K562 (cell line): ENCODE measurements around the gene CCDC102B. TPM values are rescaled to one million over a fixed set of nuclear protein-coding genes. Genes with fewer than 3 reads are reported as not detected.

Source experiments
- ATAC-seq: fragments of 200-7000 bp; cut with Tn5 transposase; 3 replicates; pipeline ENCODE4 v1.9.1; 2020; ENCODE audit warnings: moderate library complexity
- BruUV-seq: library from RNA; stranded (reverse); fragments of 400-500 nt; replicated peaks from 2 replicates; lab custom pipeline; 2021; lab: Mats Ljungman, UMichigan
- CTCF ChIA-PET: fragments of 300-600 bp; formaldehyde crosslinking; extraction: SDS; loops from one replicate; lab custom pipeline; 2021; ENCODE audit warnings: low intra/inter-chr PET ratio; lab: Yijun Ruan, JAX
- POLR2A ChIA-PET: fragments of 300-600, 350-650 bp; sonication (Branson Sonifier 250); formaldehyde crosslinking; extraction: SDS; loops from one replicate; lab custom pipeline; 2021; ENCODE audit warnings: antibody characterized with exemption, inconsistent platforms; lab: Yijun Ruan, JAX
- DNase-seq, 4 experiments: peaks; one replicate each; pipeline versions ENCODE4 v3.0.0 to v3.0.0-alpha.2; 2011 to 2018; ENCODE audit warnings: low spot score in 3 of 4, mixed read lengths in 3 of 4; ENCODE audit errors: extremely low read depth in 1 of 4
- FAIRE-seq: peaks from 2 replicates; lab custom pipeline; 2011; peaks lifted over from hg19 to GRCh38; lab: Jason Lieb, UNC
- H2AFZ ChIP-seq: 2 replicates; pipeline ENCODE4 v1.6.0; 2011; ENCODE audit warnings: low read depth, low read length, control low read depth, inconsistent platforms
- H3K27ac ChIP-seq: fragments of 200-600 bp; 3 replicates; pipeline ENCODE4 v1.8.0; 2011; ENCODE audit warnings: low read depth, mild to moderate bottlenecking, control low read depth, inconsistent platforms, low read length, moderate library complexity, mixed read lengths; ENCODE audit errors: extremely low read depth
- H3K27me3 ChIP-seq, 2 experiments: fragments of 300-600 bp in 1 of 2; 2 replicates in 1 of 2; 3 replicates in 1 of 2; pipeline versions ENCODE4 v1.6.0 to v1.8.0; 2011; ENCODE audit warnings: inconsistent platforms in 2 of 2, low read length in 2 of 2, mild to moderate bottlenecking in 1 of 2, mixed read lengths in 1 of 2, moderate library complexity in 1 of 2; ENCODE audit not compliant: control insufficient read depth in 2 of 2, insufficient read depth in 2 of 2
- H3K36me3 ChIP-seq: fragments of 300-600 bp; 3 replicates; pipeline ENCODE4 v1.8.0; 2011; ENCODE audit warnings: mild to moderate bottlenecking, low read length, inconsistent platforms; ENCODE audit not compliant: control insufficient read depth, insufficient read depth
- H3K4me1 ChIP-seq, 2 experiments: fragments of 200-600 bp in 1 of 2; replicated peaks in 1 of 2; 2 replicates in 1 of 2; 3 replicates in 1 of 2; pipeline versions ENCODE4 v1.5.1 to v1.8.0; 2011; ENCODE audit warnings: inconsistent platforms in 2 of 2, low read length in 2 of 2, mild to moderate bottlenecking in 1 of 2, mixed read lengths in 1 of 2, moderate library complexity in 1 of 2; ENCODE audit not compliant: control insufficient read depth in 2 of 2, insufficient read depth in 2 of 2
- H3K4me2 ChIP-seq: 2 replicates; pipeline ENCODE4 v1.6.1; 2011; ENCODE audit warnings: low read length, control low read depth, inconsistent platforms, mixed read lengths; ENCODE audit not compliant: insufficient read depth
- H3K4me3 ChIP-seq: fragments of 200-600 bp; sonication (generic), shearing (Covaris generic); 2 replicates; pipeline ENCODE4 v1.5.1; 2016; ENCODE audit warnings: control low read depth, inconsistent platforms
- H3K79me2 ChIP-seq: fragments of 200-600 bp; 3 replicates; pipeline ENCODE4 v1.8.0; 2011; ENCODE audit warnings: low read length, inconsistent platforms; ENCODE audit not compliant: control insufficient read depth, insufficient read depth
- H3K9ac ChIP-seq, 2 experiments: 2 replicates each; pipeline versions ENCODE4 v1.6.0 to v1.6.1; 2011; ENCODE audit warnings: low read depth in 2 of 2, low read length in 2 of 2, control low read depth in 1 of 2, inconsistent platforms in 1 of 2, mild to moderate bottlenecking in 1 of 2, mixed read lengths in 1 of 2; ENCODE audit not compliant: insufficient read depth in 1 of 2
- H3K9me1 ChIP-seq: one replicate; pipeline ENCODE4 v1.6.0; 2011; ENCODE audit warnings: inconsistent platforms, mild to moderate bottlenecking, low read length, moderate library complexity; ENCODE audit not compliant: control insufficient read depth, insufficient read depth
- H3K9me3 ChIP-seq: replicated peaks from 2 replicates; pipeline ENCODE4 v1.5.1; 2011; ENCODE audit warnings: low read depth, low read length, inconsistent platforms; ENCODE audit not compliant: control insufficient read depth, insufficient read depth
- H4K20me1 ChIP-seq: replicated peaks from 2 replicates; pipeline ENCODE4 v1.6.1; 2011; ENCODE audit warnings: low read length, inconsistent platforms, mixed read lengths; ENCODE audit not compliant: control insufficient read depth, insufficient read depth
- ERF ChIP-seq: fragments of 450-650 bp; formaldehyde crosslinking; IDR thresholded peaks from 2 replicates; pipeline ENCODE4 v1.4.0; 2020; ENCODE audit warnings: mild to moderate bottlenecking, mixed read lengths
- FOXA3 ChIP-seq, 2 experiments: fragments of 450-650 bp in 1 of 2; sonication (generic) in 1 of 2; formaldehyde crosslinking; IDR thresholded peaks in 1 of 2; conservative IDR thresholded peaks in 1 of 2; 2 replicates each; pipeline versions ENCODE4 v1.4.0 to v1.8.0; 2020 to 2022; ENCODE audit warnings: mild to moderate bottlenecking in 2 of 2, missing genetic modification reagents in 1 of 2
- TEAD4 ChIP-seq, 2 experiments: sonication (generic) in 1 of 2; formaldehyde crosslinking in 1 of 2; IDR thresholded peaks; 2 replicates each; pipeline versions ENCODE4 v1.6.1 to v1.8.0; 2012 to 2022; ENCODE audit warnings: borderline replicate concordance in 1 of 2, inconsistent platforms in 1 of 2, low read length in 1 of 2, mild to moderate bottlenecking in 1 of 2, missing genetic modification reagents in 1 of 2
- TFAM ChIP-seq: fragments of 250-450 bp; sonication (Bioruptor Pico); conservative IDR thresholded peaks from 2 replicates; pipeline ENCODE4 v1.5.0; 2021; ENCODE audit warnings: mild to moderate bottlenecking, moderate library complexity
- ZNF699 ChIP-seq: fragments of 250-450 bp; sonication (Bioruptor Pico); IDR thresholded peaks from 2 replicates; pipeline ENCODE4 v1.8.0; 2021; ENCODE audit warnings: mild to moderate bottlenecking, moderate library complexity; ENCODE audit not compliant: insufficient replicate concordance
- WGBS: fragments of 100-300 bp; shearing (Covaris generic); methylation state at CpG from one replicate; pipeline ENCODE4 v1.1.6; 2016; ENCODE audit warnings: low coverage, mixed read lengths; ENCODE audit not compliant: insufficient coverage; ENCODE audit errors: missing lambda C conversion rate; 5-methylcytosine and 5-hydroxymethylcytosine counted together
- in situ Hi-C: fragments of 300-500 bp; cut with MboI; formaldehyde crosslinking; loops from 4 replicates; pipeline ENCODE4 v1.15.0; 2018; ENCODE audit warnings: inconsistent platforms, mixed read lengths
- intact Hi-C: fragments of 100-400 bp; cut with micrococcal nuclease; formaldehyde crosslinking; loops from 2 replicates; pipeline ENCODE4 v1.14.2; 2022
- polyA plus RNA-seq, 8 experiments: library from polyadenylated mRNA; depleted of rRNA in 4 of 8; stranded (reverse) in 5 of 8; unstranded in 3 of 8; fragments of >200 nt; fragmentation: Nextera tagmentation in 2 of 8; fragmentation: Illumina TruSeq in 1 of 8; extraction: Ambion mirVana in 2 of 8; extraction: Trizol in 1 of 8; gene quantifications; 2 replicates each; pipeline versions ENCODE4 v1.2.1 to v1.2.3, GENCODE V29; 2011 to 2014; ENCODE audit warnings: inconsistent platforms in 1 of 8, missing spikeins in 1 of 8
- total RNA-seq, 7 experiments: library from RNA; depleted of rRNA in 6 of 7; stranded (reverse); fragments of >200 nt in 6 of 7; fragmentation: Illumina TruSeq in 2 of 7; extraction: Trizol in 2 of 7; gene quantifications; 2 replicates each; pipeline versions ENCODE4 v1.2.1 to v1.2.3, GENCODE V29; 2011 to 2021; ENCODE audit warnings: low replicate concordance in 1 of 7
- TF ChIP-seq, protein P1 (sequence below): sonication (generic); formaldehyde crosslinking; IDR thresholded peaks from 2 replicates; pipeline ENCODE4 v1.5.0; 2020; ENCODE audit warnings: missing genetic modification reagents
- TF ChIP-seq, protein P2 (sequence below): fragments of 450-650 bp; formaldehyde crosslinking; IDR thresholded peaks from 2 replicates; pipeline ENCODE4 v1.4.0; 2022; ENCODE audit warnings: missing genetic modification characterization
- TF ChIP-seq, protein P3 (sequence below): sonication (generic); formaldehyde crosslinking; IDR thresholded peaks from 2 replicates; pipeline ENCODE4 v1.8.0; 2023; ENCODE audit warnings: mild to moderate bottlenecking, missing genetic modification reagents
- TF ChIP-seq, protein P4 (sequence below), 2 experiments: fragments of 450-650 bp in 1 of 2; IDR thresholded peaks; 2 replicates each; pipeline ENCODE4 v1.6.1; 2011 to 2017; ENCODE audit warnings: low read depth in 2 of 2, antibody characterized with exemption in 1 of 2, borderline replicate concordance in 1 of 2, low read length in 1 of 2, mild to moderate bottlenecking in 1 of 2, mixed read lengths in 1 of 2; ENCODE audit not compliant: control insufficient read depth in 1 of 2

Gene CCDC102B
- total and polyA plus RNA-seq, 9 of the 15 experiments (the other 6 are each of a cell fraction or from before 2014, with no cell fraction given), result 0.18 to 1.5 (median 0.73) TPM

DNA sequence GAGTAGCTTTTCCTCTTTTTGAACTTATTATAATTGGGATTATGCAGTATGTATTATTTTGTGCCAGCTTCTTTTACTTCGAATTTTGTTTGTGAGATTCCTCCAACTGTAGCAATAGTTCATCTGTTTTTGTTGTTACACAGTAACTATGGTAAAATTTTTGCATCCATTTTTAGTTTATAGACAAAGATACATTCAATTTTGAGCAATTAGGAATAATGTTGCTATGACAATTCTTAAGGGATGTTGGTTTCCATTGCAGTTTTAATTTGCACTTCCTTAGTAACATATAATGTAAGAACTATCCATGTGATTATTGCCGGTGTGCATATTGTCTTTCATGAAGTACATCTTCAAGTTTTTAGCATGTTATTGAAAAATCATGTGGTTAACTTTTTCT is 20.7 kb downstream of the CCDC102B start (continued):
- TF ChIP-seq, protein P1, sequence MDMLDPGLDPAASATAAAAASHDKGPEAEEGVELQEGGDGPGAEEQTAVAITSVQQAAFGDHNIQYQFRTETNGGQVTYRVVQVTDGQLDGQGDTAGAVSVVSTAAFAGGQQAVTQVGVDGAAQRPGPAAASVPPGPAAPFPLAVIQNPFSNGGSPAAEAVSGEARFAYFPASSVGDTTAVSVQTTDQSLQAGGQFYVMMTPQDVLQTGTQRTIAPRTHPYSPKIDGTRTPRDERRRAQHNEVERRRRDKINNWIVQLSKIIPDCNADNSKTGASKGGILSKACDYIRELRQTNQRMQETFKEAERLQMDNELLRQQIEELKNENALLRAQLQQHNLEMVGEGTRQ, result no peak
- TF ChIP-seq, protein P2, sequence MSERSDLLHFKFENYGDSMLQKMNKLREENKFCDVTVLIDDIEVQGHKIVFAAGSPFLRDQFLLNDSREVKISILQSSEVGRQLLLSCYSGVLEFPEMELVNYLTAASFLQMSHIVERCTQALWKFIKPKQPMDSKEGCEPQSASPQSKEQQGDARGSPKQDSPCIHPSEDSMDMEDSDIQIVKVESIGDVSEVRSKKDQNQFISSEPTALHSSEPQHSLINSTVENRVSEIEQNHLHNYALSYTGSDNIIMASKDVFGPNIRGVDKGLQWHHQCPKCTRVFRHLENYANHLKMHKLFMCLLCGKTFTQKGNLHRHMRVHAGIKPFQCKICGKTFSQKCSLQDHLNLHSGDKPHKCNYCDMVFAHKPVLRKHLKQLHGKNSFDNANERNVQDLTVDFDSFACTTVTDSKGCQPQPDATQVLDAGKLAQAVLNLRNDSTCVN (CRISPR knock-in tag), result no peak

DNA sequence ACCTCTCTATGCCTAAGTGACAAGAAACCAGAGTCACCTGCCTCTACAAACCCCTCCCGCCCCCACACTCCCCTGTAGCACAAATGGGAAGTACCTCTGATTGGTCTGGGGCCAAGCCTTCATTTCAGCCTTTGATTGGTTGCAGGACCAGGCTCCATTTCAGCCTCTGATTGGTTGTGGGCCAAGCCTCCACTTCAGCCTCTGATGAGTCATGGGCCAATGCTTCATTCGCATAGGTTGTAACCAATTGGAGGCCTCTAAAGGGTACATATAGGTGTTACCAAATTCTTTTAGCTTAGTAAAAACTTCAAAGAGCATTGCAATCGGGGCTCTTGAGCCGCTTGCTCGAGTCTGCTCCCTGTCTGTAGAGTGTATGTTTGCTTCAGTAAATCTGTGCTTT is 25.0 kb downstream of the CCDC102B start:
- Histone ChIP-seq H3K4me3 (no peak overlapping the region), H3K4me1 (no peaks in the 10 kb centered on the region), H3K27me3 (no peaks in the 10 kb centered on the region), H3K9me3 (no peaks in the 10 kb centered on the region), H3K9me1 (no peaks in the 10 kb centered on the region), H3K4me2 (no peak overlapping the region), H3K79me2 (no peaks in the 10 kb centered on the region), H3K36me3 (no peaks in the 10 kb centered on the region), H4K20me1 (no peaks in the 10 kb centered on the region), H3K27ac (no peak overlapping the region), H3K9ac (no peak overlapping the region), H2AFZ (no peak overlapping the region)
- CTCF ChIA-PET, result no interaction called here
- DNase-seq (no peak), FAIRE-seq (no peak), ATAC-seq (no peak)
- intact Hi-C loops, result no loop called here
- no TSS peak for BruUV-seq
- 0% methylated on average over 4 of the region's 5 CpGs for WGBS
- in situ Hi-C loops, result no loop called here
- POLR2A ChIA-PET, result no interaction called here
- TF ChIP-seq ZNF699 (CRISPR knock-in tag) (no peak), TEAD4 (IDR thresholded peaks at IDR 0.05; ENCODE audit: low read length) (no peak), TEAD4 (CRISPR knock-in tag; IDR thresholded peaks at IDR 0.05; ENCODE audit: borderline replicate concordance) (no peak), ERF (CRISPR knock-in tag) (no peak), TFAM (CRISPR knock-in tag) (no peak), FOXA3 (CRISPR knock-in tag; conservative IDR thresholded peaks at IDR 0.05 in 1 of 2, IDR thresholded peaks at IDR 0.05 in 1 of 2) (no peak)
- TF ChIP-seq, protein P3, sequence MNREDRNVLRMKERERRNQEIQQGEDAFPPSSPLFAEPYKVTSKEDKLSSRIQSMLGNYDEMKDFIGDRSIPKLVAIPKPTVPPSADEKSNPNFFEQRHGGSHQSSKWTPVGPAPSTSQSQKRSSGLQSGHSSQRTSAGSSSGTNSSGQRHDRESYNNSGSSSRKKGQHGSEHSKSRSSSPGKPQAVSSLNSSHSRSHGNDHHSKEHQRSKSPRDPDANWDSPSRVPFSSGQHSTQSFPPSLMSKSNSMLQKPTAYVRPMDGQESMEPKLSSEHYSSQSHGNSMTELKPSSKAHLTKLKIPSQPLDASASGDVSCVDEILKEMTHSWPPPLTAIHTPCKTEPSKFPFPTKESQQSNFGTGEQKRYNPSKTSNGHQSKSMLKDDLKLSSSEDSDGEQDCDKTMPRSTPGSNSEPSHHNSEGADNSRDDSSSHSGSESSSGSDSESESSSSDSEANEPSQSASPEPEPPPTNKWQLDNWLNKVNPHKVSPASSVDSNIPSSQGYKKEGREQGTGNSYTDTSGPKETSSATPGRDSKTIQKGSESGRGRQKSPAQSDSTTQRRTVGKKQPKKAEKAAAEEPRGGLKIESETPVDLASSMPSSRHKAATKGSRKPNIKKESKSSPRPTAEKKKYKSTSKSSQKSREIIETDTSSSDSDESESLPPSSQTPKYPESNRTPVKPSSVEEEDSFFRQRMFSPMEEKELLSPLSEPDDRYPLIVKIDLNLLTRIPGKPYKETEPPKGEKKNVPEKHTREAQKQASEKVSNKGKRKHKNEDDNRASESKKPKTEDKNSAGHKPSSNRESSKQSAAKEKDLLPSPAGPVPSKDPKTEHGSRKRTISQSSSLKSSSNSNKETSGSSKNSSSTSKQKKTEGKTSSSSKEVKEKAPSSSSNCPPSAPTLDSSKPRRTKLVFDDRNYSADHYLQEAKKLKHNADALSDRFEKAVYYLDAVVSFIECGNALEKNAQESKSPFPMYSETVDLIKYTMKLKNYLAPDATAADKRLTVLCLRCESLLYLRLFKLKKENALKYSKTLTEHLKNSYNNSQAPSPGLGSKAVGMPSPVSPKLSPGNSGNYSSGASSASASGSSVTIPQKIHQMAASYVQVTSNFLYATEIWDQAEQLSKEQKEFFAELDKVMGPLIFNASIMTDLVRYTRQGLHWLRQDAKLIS (CRISPR knock-in tag), result no peak
- TF ChIP-seq, protein P4, sequence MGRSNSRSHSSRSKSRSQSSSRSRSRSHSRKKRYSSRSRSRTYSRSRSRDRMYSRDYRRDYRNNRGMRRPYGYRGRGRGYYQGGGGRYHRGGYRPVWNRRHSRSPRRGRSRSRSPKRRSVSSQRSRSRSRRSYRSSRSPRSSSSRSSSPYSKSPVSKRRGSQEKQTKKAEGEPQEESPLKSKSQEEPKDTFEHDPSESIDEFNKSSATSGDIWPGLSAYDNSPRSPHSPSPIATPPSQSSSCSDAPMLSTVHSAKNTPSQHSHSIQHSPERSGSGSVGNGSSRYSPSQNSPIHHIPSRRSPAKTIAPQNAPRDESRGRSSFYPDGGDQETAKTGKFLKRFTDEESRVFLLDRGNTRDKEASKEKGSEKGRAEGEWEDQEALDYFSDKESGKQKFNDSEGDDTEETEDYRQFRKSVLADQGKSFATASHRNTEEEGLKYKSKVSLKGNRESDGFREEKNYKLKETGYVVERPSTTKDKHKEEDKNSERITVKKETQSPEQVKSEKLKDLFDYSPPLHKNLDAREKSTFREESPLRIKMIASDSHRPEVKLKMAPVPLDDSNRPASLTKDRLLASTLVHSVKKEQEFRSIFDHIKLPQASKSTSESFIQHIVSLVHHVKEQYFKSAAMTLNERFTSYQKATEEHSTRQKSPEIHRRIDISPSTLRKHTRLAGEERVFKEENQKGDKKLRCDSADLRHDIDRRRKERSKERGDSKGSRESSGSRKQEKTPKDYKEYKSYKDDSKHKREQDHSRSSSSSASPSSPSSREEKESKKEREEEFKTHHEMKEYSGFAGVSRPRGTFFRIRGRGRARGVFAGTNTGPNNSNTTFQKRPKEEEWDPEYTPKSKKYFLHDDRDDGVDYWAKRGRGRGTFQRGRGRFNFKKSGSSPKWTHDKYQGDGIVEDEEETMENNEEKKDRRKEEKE (IDR thresholded peaks at IDR 0.05; ENCODE audit: borderline replicate concordance in 1 of 2, control insufficient read depth in 1 of 2, low read depth in 2 of 2, low read length in 1 of 2), result no peak
